Measurements from ENCODE around the gene ADNP2. TPM values are rescaled to one million over a fixed set of nuclear protein-coding genes. Genes with fewer than 3 reads are reported as not detected.
A peak's percentile ranks its signal among the peaks of the same experiment; 100 is the strongest.

ADNP2 gene
- total RNA-seq, 1 experiment from 2014 or later = 12.8 TPM

DNA sequence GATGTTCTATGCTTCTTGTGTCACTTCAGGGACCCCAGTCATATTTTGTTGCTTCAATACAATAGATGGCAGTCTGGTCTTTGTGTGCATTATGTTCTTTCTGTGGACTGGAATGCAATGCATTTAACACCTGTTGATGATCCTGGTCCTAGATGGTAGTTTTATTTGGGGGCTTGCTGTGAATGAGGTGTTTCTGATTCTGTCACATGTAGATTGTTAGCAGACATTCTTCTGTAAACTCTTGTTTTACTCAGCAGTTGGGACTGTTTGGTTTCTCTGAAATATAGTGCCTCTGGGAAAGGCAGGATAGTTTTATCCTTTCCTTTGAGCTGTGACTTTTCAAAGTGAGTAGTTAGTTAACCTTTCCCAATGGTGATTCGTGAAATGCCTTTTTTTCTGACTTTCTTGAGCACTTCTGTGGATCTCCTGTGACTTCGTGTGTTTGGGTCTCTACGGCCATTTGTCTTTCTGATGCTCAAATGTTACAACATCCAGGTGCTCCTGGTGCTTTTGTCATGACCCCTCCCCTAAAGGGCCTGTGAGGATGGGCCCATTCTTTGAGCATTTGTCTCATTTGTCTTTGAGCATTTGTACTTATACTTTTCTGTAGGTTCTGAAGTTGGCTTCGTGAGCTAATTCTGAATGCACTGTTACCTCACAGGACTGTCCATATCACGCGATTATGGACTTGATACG, 20.8 kb downstream of the ADNP2 start:
- H3K36me3 ChIP-seq = peaks cover 60% of the 10 kb centered on the region
- no peaks in the 10 kb centered on the region for H3K27me3 ChIP-seq
- peaks cover 6% of the 10 kb centered on the region for H3K9me3 ChIP-seq
- no peak overlapping the region for H3K4me3 ChIP-seq
- no peak for DNase-seq

DNA sequence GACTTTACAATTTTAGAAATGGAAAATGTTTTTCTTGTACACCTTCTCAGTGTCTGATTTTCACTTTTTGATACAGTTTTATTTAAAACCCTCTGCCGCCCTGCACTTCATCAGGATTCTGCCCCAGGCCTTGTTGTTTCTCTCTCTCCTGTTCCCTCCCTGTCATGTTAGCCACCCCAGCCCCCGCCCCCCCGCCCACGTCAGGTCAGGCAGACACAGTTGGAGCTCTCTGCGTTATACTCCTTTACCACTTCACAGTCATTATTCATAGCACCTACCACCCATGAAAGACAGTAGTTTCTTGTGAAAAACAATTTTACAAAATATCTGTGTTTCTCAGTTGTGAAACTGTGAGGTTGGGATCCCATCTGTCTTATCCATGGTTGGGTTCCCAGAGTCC, 21.5 kb downstream of the ADNP2 start:
- H3K4me3 ChIP-seq = no peak overlapping the region
- peaks cover 6% of the 10 kb centered on the region for H3K9me3 ChIP-seq
- DNase-seq = no peak
- H3K36me3 ChIP-seq = peaks cover 62% of the 10 kb centered on the region
- H3K27me3 ChIP-seq = no peaks in the 10 kb centered on the region

DNA sequence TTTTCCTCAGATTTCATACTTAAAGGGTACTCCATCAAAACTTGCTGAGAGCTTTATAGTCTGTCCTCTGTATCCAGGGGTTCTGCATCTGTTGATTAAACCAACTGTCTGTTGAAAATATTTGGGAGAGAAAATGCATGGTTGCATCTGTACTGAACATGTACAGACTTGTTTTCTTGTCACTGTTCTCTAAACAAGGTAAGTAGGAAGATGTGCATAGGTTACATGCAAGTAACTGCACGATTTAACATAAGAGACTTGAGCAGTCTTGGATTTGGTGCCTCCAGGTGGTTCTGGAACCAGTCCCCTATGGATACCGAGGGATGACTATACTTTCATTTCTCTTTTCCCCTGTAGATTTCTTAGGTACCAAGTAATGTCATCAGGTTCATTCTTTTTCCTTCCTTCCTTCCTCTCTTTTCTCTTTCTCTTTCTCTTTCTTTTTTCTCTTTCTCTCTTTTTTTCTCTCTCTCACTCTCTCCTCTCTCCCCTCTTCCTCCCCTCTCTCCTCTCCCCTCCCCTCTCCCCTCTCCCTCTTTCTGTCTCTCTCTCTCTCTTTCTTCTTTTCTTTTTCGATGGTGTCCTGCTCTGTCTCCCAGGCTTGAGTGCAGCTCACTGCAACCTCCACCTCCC, 23.2 kb downstream of the ADNP2 start:
- Histone ChIP-seq H3K9me3 (no peaks in the 10 kb centered on the region), H3K27me3 (no peaks in the 10 kb centered on the region), H3K36me3 (peaks cover 60% of the 10 kb centered on the region), H3K4me3 (no peak overlapping the region)
- DNase-seq = no peak

- DNase-seq = no peak
- Histone ChIP-seq H3K27me3 (no peaks in the 10 kb centered on the region), H3K4me3 (no peak overlapping the region), H3K9me3 (no peaks in the 10 kb centered on the region), H3K36me3 (peaks cover 60% of the 10 kb centered on the region)
Observed at GRCh38 chr18:80133124-80133523, 24.1 kb downstream of the ADNP2 start.

DNA sequence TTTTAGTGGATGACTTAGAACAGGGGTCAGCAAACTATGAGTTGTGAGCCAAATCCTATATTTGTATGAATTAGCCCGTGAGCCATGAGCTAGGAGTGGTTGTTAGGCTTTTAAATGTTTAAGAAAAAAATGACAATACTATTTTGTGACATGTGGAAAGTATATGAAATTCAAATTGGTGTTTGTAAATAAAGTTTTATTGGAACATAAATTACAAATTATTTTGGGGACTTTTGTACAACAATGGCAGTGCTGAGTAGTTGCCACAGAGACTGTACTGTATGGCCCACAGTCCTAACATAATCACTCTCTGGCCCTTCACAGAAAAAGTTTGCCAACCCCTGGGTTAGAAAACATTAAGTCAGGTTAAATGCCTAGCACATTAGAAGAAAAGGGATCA, 26.1 kb downstream of the ADNP2 start:
- Histone ChIP-seq H3K27me3 (no peaks in the 10 kb centered on the region), H3K36me3 (peaks cover 67% of the 10 kb centered on the region), H3K4me3 (no peak overlapping the region), H3K9me3 (no peaks in the 10 kb centered on the region)
- no peak for DNase-seq

- Histone ChIP-seq H3K36me3 (peaks cover 64% of the 10 kb centered on the region), H3K4me3 (no peak overlapping the region), H3K9me3 (no peaks in the 10 kb centered on the region), H3K27me3 (no peaks in the 10 kb centered on the region)
- DNase-seq = no peak
Observed at GRCh38 chr18:80136679-80137078, 27.6 kb downstream of the ADNP2 start.

DNA sequence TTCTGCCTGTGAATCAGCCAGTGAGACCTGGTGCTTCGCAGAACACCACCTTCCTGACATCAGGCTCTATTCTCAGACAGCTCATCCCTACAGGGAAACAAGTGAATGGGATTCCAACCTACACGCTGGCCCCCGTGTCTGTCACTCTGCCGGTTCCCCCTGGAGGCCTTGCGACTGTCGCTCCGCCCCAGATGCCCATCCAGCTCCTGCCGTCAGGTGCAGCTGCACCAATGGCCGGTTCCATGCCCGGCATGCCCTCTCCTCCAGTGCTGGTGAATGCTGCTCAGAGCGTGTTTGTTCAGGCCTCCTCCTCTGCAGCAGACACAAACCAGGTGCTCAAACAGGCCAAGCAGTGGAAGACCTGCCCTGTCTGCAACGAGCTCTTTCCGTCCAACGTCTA, 28.1 kb downstream of the ADNP2 start:
- Histone ChIP-seq H3K9me3 (no peaks in the 10 kb centered on the region), H3K36me3 (peaks cover 64% of the 10 kb centered on the region), H3K27me3 (no peaks in the 10 kb centered on the region), H3K4me3 (no peak overlapping the region)
- no peak for DNase-seq

GRCh38 chr18:80137976-80138375, 28.9 kb downstream of the ADNP2 start:
- H3K36me3 ChIP-seq = peaks cover 60% of the 10 kb centered on the region

DNA sequence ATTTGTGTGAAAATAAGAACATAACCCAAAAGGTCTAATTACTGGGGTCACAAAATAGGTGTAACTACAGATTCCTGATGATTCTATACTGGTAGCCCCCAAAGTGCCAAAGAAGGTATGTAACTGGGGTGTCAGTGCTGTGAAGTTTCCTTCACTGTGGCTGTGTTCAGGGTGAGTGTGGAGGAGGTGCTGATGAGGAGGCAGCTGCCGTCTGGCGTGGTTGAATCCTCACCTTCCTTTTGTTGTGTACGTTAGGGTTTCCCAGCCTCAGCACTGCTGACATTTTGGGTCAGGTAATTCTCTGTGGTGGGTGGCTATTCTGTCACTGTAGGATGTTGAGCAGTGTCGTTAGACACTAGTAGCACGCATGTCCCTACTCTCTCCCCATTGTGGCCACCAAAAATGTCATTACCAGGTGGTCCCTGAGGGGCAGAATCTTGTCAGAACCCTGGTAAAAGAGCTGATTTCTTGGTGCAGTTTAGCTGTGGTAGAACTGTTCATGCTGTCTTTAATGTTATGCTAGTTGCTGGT, 31.5 kb downstream of the ADNP2 start:
- Histone ChIP-seq H3K9me3 (no peaks in the 10 kb centered on the region), H3K4me3 (no peak overlapping the region), H3K36me3 (peaks cover 42% of the 10 kb centered on the region), H3K27me3 (no peaks in the 10 kb centered on the region)
- no peak for DNase-seq

More at GRCh38 chr18:80137976-80138375, 28.9 kb downstream of the ADNP2 start:
- H3K4me3 ChIP-seq = no peak overlapping the region
- DNase-seq = no peak
- H3K9me3 ChIP-seq = no peaks in the 10 kb centered on the region
- H3K27me3 ChIP-seq = no peaks in the 10 kb centered on the region

DNA sequence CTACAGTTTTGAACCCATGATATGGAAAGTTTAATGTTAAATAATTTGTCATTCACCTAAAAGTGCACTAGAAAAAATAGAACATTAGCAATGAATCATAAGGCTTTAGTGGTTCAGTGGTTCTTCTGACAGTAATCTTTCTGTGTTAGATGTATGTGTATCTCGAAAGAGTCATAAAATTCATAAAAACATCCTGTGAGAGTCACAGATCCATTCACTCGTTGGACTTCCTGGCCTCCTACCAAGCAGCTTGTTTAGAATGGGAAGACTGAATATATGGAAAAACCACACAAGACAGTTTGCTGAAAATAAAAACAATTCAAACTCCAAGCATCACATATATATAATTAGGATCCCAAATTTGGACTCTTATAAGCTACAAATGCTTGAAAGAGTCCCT, 34.8 kb downstream of the ADNP2 start:
- H3K27me3 ChIP-seq = no peaks in the 10 kb centered on the region
- H3K36me3 ChIP-seq = peaks cover 13% of the 10 kb centered on the region
- no peak overlapping the region for H3K4me3 ChIP-seq
- H3K9me3 ChIP-seq = no peaks in the 10 kb centered on the region
- peak; percentile 18 for DNase-seq

- DNase-seq = no peak
- H3K36me3 ChIP-seq = peaks cover 7% of the 10 kb centered on the region; the same call in 1 of the 2 replicates
- H3K27me3 ChIP-seq = no peaks in the 10 kb centered on the region
- no peaks in the 10 kb centered on the region for H3K9me3 ChIP-seq
- no peak overlapping the region for H3K4me3 ChIP-seq
Observed at GRCh38 chr18:80145196-80145804, 36.2 kb downstream of the ADNP2 start.

GRCh38 chr18:80147037-80147417, 38.0 kb downstream of the ADNP2 start:
- no peaks in the 10 kb centered on the region for H3K27me3 ChIP-seq
- no peak for DNase-seq

GRCh38 chr18:80147418-80148325, 38.6 kb downstream of the ADNP2 start:
- H3K36me3 ChIP-seq = peaks cover 4% of the 10 kb centered on the region; the same call in 1 of the 2 replicates
- peak; percentile 37 for DNase-seq
- H3K4me3 ChIP-seq = peak overlapping the region; percentile 29
- H3K9me3 ChIP-seq = no peaks in the 10 kb centered on the region
- H3K27me3 ChIP-seq = no peaks in the 10 kb centered on the region

More at GRCh38 chr18:80147037-80147417, 38.0 kb downstream of the ADNP2 start:
- Histone ChIP-seq H3K4me3 (no peak overlapping the region), H3K36me3 (peaks cover 4% of the 10 kb centered on the region; the same call in 1 of the 2 replicates), H3K9me3 (no peaks in the 10 kb centered on the region)

GRCh38 chr18:80148326-80149199, 39.5 kb downstream of the ADNP2 start:
- Histone ChIP-seq H3K36me3 (peaks cover 4% of the 10 kb centered on the region; the same call in 1 of the 2 replicates), H3K4me3 (no peak overlapping the region), H3K9me3 (no peaks in the 10 kb centered on the region), H3K27me3 (no peaks in the 10 kb centered on the region)
- no peak for DNase-seq

DNA sequence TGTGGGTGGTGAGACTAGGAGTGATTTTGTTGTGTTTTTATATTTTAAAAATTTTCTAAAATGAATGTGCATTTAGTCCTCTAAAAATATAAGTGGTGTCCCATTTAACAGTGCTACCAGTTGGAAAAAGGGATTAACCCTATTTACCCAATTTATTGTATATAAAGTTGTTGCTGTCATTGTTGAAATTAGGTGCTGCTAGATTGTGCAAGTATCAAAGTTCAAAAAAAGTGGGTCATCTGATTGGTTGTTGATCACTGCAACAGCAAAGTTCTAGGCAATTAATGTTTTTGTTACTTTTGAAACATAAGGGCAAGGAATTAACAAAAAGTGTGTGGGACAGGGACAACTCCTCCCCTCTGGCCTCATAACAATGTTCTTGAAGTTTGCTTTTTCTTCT, 40.6 kb downstream of the ADNP2 start:
- H3K4me3 ChIP-seq = no peak overlapping the region
- no peaks in the 10 kb centered on the region for H3K27me3 ChIP-seq
- H3K9me3 ChIP-seq = no peaks in the 10 kb centered on the region
- peaks cover 4% of the 10 kb centered on the region; the same call in 1 of the 2 replicates for H3K36me3 ChIP-seq
- DNase-seq = no peak

DNA sequence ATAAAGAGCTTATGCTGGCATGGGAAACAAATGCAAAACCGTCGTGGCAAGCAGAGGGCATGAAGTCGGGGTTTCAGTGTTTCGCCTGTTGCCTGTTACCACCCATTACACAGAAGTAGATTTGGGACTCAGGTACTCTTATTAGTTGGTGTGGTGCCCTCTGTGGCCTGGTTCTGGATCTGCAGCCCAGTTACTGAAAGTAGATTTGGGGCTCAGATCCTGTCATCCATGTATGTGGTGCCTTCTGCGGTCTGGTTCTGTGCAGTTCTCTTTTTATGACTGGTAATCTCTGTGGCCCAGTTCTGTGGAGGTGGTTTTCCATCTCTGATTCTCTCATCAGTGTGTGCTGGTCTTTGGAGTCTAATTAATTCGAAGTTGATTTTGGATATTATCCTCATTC, 45.2 kb downstream of the ADNP2 start:
- H3K4me3 ChIP-seq = no peak overlapping the region
- H3K36me3 ChIP-seq = no peaks in the 10 kb centered on the region; the same call in 1 of the 2 replicates
- DNase-seq = no peak
- H3K27me3 ChIP-seq = no peaks in the 10 kb centered on the region
- H3K9me3 ChIP-seq = no peaks in the 10 kb centered on the region
